Measurements from ENCODE around the gene USO1. TPM values are rescaled to one million over a fixed set of nuclear protein-coding genes. Genes with fewer than 3 reads are reported as not detected.

Gene USO1
- total RNA-seq, 4 donors from 2014 or later, result 74.4 to 111 (median 87.9) TPM

GRCh38 chr4:75696071-75696470 lies 28.3 kb upstream of the USO1 start:
- peak; percentile 48 for ATAC-seq
- Histone ChIP-seq H3K4me3 (no peak overlapping the region), H3K9me3 (no peaks in the 10 kb centered on the region), H3K36me3 (peaks cover 0 to 3% of the 10 kb centered on the region in 2 donors), H3K27me3 (no peaks in the 10 kb centered on the region), H3K27ac (peak overlapping the region in 2 of 4 donors; percentile 22 to 64), H3K4me1 (peaks cover 0 to 18% (median 0%) of the 10 kb centered on the region in 3 donors)
- WGBS, 2 donors (ENCODE audit: low coverage in 1 of 2), result 44% methylated on average over 2 of the region's 3 CpGs; no CpG with 5 or more reads in 1 of the 2 donors
- no peak for TF ChIP-seq POLR2A (IDR thresholded peaks at IDR 0.05)
- no peak for TF ChIP-seq EP300 (IDR thresholded peaks at IDR 0.05)
- no peak for TF ChIP-seq CTCF (IDR thresholded peaks at IDR 0.05)
- TF ChIP-seq POLR2AphosphoS5 (IDR thresholded peaks at IDR 0.05), result no peak

DNA sequence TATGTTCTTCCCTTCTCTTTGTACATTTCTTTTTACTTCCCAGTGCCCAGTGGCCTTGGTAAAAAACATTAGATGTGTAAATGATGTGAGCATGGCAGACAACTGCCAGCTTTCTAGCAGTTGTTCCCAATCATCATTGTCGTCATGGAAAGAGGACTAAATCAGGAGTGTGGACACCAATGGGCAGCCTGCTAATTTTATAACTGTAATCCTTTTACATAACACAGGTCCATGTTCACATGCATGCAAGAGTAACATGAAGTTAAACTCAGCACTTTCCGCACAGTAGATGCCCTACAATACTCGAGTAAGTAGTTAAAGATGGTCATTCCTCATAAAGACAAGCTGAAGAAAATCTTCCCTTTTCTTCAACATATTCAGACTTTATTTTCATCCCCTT lies 27.8 kb upstream of the USO1 start:
- peak; percentile 27 for ATAC-seq
- TF ChIP-seq CTCF (IDR thresholded peaks at IDR 0.05) (no peak), POLR2AphosphoS5 (IDR thresholded peaks at IDR 0.05) (no peak), POLR2A (IDR thresholded peaks at IDR 0.05) (no peak)
- Histone ChIP-seq H3K9me3 (no peaks in the 10 kb centered on the region), H3K4me1 (peaks cover 0 to 18% (median 0%) of the 10 kb centered on the region in 3 donors), H3K36me3 (peaks cover 0 to 3% of the 10 kb centered on the region in 2 donors), H3K27ac (peak overlapping the region in 2 of 4 donors; percentile 22 to 64), H3K4me3 (no peak overlapping the region), H3K27me3 (no peaks in the 10 kb centered on the region)
- 69 to 71% methylated on average over 2 to 3 of the region's 3 CpGs for WGBS, 2 donors (ENCODE audit: low coverage in 1 of 2)

DNA sequence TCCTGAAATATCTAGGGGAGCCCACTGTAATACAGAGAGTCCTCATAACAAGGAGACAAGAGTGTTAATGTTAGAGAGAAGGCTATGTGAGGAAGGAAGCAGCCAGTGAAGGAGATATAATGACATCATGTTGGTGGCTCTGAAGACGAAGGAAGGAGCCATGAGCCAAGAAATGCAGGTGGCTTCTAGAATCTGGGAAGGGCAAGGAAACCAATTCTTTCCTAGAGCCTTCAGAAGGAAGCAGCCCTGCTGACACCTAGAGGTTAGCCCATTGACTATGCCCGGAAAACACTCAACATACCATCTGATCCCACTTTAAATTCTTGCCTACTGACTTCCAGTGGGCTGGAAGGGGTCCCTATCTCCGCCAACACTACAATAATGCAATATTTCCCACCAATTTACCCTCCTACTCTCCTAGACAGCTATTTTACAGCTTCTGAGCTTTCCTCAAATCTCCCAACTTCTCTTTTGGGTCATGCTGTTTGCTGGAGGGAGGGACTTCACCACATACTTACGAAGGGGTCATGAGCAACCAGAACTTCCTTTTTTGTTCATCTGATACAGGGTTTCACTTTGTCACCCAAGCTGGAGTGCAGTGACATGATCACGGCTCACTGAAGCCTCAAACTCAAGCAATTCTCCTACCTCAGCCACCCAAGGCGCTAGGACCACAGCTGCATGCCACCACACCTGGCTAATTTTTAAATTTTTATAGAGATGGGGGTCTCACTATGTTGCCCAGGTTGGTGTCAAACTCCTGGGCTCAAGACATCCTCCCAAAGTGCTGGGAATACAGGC lies 26.0 kb upstream of the USO1 start:
- Histone ChIP-seq H3K9me3 (no peaks in the 10 kb centered on the region), H3K27me3 (no peaks in the 10 kb centered on the region), H3K27ac (peak overlapping the region in 3 of 4 donors; percentile 15 to 47 (median 26)), H3K36me3 (no peaks in the 10 kb centered on the region), H3K4me3 (no peak overlapping the region), H3K4me1 (peaks cover 0 to 18% (median 0%) of the 10 kb centered on the region in 3 donors)
- TF ChIP-seq CTCF (IDR thresholded peaks at IDR 0.05) (no peak), POLR2A (IDR thresholded peaks at IDR 0.05) (no peak), EP300 (IDR thresholded peaks at IDR 0.05) (no peak), POLR2AphosphoS5 (IDR thresholded peaks at IDR 0.05) (no peak)
- 74 to 90% methylated on average over 3 to 6 of the region's 6 CpGs for WGBS, 2 donors (ENCODE audit: low coverage in 1 of 2)
- ATAC-seq, result peak; percentile 58

DNA sequence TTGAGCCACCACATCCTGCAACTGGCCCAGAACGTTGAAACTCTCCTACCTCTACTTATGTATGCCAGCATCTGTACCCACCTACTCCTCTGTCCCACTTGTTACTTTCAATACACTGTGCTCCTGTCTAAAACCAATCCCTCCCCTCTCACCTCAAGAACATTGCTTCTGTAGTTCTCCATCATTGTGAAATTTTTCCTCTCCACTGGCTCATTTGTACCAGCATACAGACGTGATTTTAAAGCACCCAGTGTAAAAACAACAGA lies 25.5 kb upstream of the USO1 start:
- WGBS, 2 donors (ENCODE audit: low coverage in 1 of 2), result 55 to 59% methylated on average over 2 of the region's 2 CpGs
- Histone ChIP-seq H3K4me3 (no peak overlapping the region), H3K4me1 (peaks cover 0 to 18% (median 0%) of the 10 kb centered on the region in 3 donors), H3K36me3 (no peaks in the 10 kb centered on the region), H3K27ac (peak overlapping the region in 3 of 4 donors; percentile 15 to 47 (median 26)), H3K27me3 (no peaks in the 10 kb centered on the region), H3K9me3 (no peaks in the 10 kb centered on the region)
- no peak for ATAC-seq
- no peak for TF ChIP-seq EP300 (IDR thresholded peaks at IDR 0.05)
- no peak for TF ChIP-seq POLR2A (IDR thresholded peaks at IDR 0.05)
- TF ChIP-seq POLR2AphosphoS5 (IDR thresholded peaks at IDR 0.05), result no peak
- TF ChIP-seq CTCF (IDR thresholded peaks at IDR 0.05), result no peak

DNA sequence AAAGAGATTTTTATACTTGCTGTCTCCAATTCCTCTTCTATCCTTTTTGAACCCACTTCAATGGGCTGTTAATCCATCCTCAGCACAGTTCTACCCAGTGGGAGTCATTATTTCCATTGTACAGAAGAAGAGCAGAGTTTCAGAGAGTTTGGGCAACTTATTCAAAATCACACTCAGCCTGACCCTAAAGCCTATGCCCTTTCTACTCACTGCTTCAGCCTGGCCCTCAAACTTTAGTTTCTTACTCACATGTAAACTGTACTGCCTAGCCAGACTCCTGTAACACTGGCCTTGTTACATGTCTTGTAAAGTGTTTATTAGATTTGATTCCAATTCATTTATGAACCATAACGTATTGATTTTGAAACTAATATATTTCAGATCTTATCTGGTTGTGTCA lies 25.1 kb upstream of the USO1 start:
- no peak for ATAC-seq
- WGBS, 2 donors (ENCODE audit: low coverage in 1 of 2), result 0% methylated on average over 1 of the region's 1 CpG
- Histone ChIP-seq H3K4me1 (peaks cover 0 to 18% (median 0%) of the 10 kb centered on the region in 3 donors), H3K36me3 (no peaks in the 10 kb centered on the region), H3K27me3 (no peaks in the 10 kb centered on the region), H3K9me3 (no peaks in the 10 kb centered on the region), H3K4me3 (no peak overlapping the region), H3K27ac (peak overlapping the region in 1 of 4 donors; percentile 47)
- TF ChIP-seq CTCF (IDR thresholded peaks at IDR 0.05) (no peak), POLR2AphosphoS5 (IDR thresholded peaks at IDR 0.05) (no peak), POLR2A (IDR thresholded peaks at IDR 0.05) (no peak), EP300 (IDR thresholded peaks at IDR 0.05) (no peak)

Measured in gastroesophageal sphincter (tissue), 4 donors.